ENCODE results near the gene PSMA5. TPM values are rescaled to one million over a fixed set of nuclear protein-coding genes. Genes with fewer than 3 reads are reported as not detected.

PSMA5 gene
- total RNA-seq (2022; extraction: Qiagen RNA extraction; ENCODE audit: low read depth), result 102 to 125 TPM (median 116 TPM) in 5 replicates

GRCh38 chr1:109426281-109427170, at the start of gene PSMA5:
Gene PSMA5, minus strand, starts transcription at chr1:109426448. Its CDS starts 118 bp downstream, at chr1:109426330.

GRCh38 chr1:109466452-109467300, 40.4 kb upstream of the PSMA5 start, which contains the start of gene SYPL2:
Gene SYPL2, plus strand, starts transcription at chr1:109466546. Its CDS starts 298 bp downstream, at chr1:109466844.

GRCh38 chr1:109397581-109398342, 28.5 kb downstream of the PSMA5 start, which contains the start of gene SORT1:
Gene SORT1, minus strand, starts transcription at chr1:109397918. Its CDS starts 26 bp downstream, at chr1:109397892.

Other genes with a start within 250 kb of the PSMA5 start
- 93.6 to 105 TPM (median 99.7 TPM) in 5 replicates for gene SARS1, start 212.5 kb downstream of the PSMA5 start, total RNA-seq (2022; extraction: Qiagen RNA extraction; ENCODE audit: low read depth)
- gene CELSR2, start 176.9 kb downstream of the PSMA5 start, total RNA-seq (2022; extraction: Qiagen RNA extraction; ENCODE audit: low read depth), result 3.6 to 5.9 TPM (median 5.2 TPM) in 5 replicates
- 17.3 to 26.9 TPM (median 24.6 TPM) in 5 replicates for gene PSRC1, start 143.3 kb downstream of the PSMA5 start, total RNA-seq (2022; extraction: Qiagen RNA extraction; ENCODE audit: low read depth)
- gene MYBPHL, start 119.4 kb downstream of the PSMA5 start, total RNA-seq (2022; extraction: Qiagen RNA extraction; ENCODE audit: low read depth), result not detected in 5 replicates
- gene SORT1, start 28.5 kb downstream of the PSMA5 start, total RNA-seq (2022; extraction: Qiagen RNA extraction; ENCODE audit: low read depth), result 3.0 to 4.8 TPM (median 3.8 TPM) in 5 replicates
- gene SYPL2, start 40.1 kb upstream of the PSMA5 start, total RNA-seq (2022; extraction: Qiagen RNA extraction; ENCODE audit: low read depth), result 0.06 to 0.13 TPM (median 0.10 TPM) in 4 of 5 replicates, not detected in the other
- 1.6 to 2.8 TPM (median 2.3 TPM) in 5 replicates for gene ATXN7L2, start 57.5 kb upstream of the PSMA5 start, total RNA-seq (2022; extraction: Qiagen RNA extraction; ENCODE audit: low read depth)
- 3.5 to 5.0 TPM (median 4.4 TPM) in 5 replicates for gene CYB561D1, start 67.6 kb upstream of the PSMA5 start, total RNA-seq (2022; extraction: Qiagen RNA extraction; ENCODE audit: low read depth)
- gene AMIGO1, start 83.3 kb upstream of the PSMA5 start, total RNA-seq (2022; extraction: Qiagen RNA extraction; ENCODE audit: low read depth), result 1.1 to 1.4 TPM (median 1.2 TPM) in 5 replicates
- gene GPR61, start 113.4 kb upstream of the PSMA5 start, total RNA-seq (2022; extraction: Qiagen RNA extraction; ENCODE audit: low read depth), result not detected in 5 replicates
- 2.8 to 5.3 TPM (median 5.1 TPM) in 5 replicates for gene GNAI3, start 122.2 kb upstream of the PSMA5 start, total RNA-seq (2022; extraction: Qiagen RNA extraction; ENCODE audit: low read depth)
- 0.23 to 0.30 TPM in 2 of 5 replicates, not detected in the others for gene GNAT2, start 193.2 kb upstream of the PSMA5 start, total RNA-seq (2022; extraction: Qiagen RNA extraction; ENCODE audit: low read depth)
- gene AMPD2, start 193.4 kb upstream of the PSMA5 start, total RNA-seq (2022; extraction: Qiagen RNA extraction; ENCODE audit: low read depth), result 24.4 to 31.6 TPM (median 29.2 TPM) in 5 replicates
- 8.5 to 10.0 TPM (median 9.6 TPM) in 5 replicates for gene GSTM4, start 229.7 kb upstream of the PSMA5 start, total RNA-seq (2022; extraction: Qiagen RNA extraction; ENCODE audit: low read depth)
- 3.0 to 4.6 TPM (median 3.9 TPM) in 5 replicates for gene GSTM2, start 241.6 kb upstream of the PSMA5 start, total RNA-seq (2022; extraction: Qiagen RNA extraction; ENCODE audit: low read depth)